ENCODE results near the gene NBEA. TPM values are rescaled to one million over a fixed set of nuclear protein-coding genes. Genes with fewer than 3 reads are reported as not detected.

NBEA gene
- total RNA-seq, 2 donors from 2014 or later = 15.2 to 15.9 TPM

DNA sequence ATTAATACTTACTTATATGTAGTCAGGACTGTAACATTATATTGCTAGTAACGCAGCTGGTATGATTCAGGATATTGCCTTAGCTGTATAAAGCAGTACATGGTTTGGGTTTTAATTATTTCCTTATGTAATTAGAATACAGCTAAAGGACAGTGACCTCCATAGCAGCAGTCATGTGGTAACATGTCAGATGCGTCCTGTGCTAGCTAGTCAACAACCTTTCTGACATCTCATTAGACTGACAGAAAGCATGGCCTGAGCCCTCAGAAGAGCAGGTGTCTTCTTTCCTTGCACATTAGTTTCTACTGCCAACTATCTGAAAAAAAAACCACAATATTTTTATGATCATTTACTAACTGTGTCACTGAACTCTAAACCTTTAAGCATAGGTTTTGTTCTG, 412.2 kb downstream of the NBEA start:
- TF ChIP-seq, protein P1, sequence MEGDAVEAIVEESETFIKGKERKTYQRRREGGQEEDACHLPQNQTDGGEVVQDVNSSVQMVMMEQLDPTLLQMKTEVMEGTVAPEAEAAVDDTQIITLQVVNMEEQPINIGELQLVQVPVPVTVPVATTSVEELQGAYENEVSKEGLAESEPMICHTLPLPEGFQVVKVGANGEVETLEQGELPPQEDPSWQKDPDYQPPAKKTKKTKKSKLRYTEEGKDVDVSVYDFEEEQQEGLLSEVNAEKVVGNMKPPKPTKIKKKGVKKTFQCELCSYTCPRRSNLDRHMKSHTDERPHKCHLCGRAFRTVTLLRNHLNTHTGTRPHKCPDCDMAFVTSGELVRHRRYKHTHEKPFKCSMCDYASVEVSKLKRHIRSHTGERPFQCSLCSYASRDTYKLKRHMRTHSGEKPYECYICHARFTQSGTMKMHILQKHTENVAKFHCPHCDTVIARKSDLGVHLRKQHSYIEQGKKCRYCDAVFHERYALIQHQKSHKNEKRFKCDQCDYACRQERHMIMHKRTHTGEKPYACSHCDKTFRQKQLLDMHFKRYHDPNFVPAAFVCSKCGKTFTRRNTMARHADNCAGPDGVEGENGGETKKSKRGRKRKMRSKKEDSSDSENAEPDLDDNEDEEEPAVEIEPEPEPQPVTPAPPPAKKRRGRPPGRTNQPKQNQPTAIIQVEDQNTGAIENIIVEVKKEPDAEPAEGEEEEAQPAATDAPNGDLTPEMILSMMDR (conservative IDR thresholded peaks at IDR 0.05) = no peak
- H3K36me3 Mint-ChIP-seq (ENCODE audit: low read depth) = no peaks in the 10 kb centered on the region
- no peak for DNase-seq
- no peak overlapping the region for H3K27ac ChIP-seq (ENCODE audit: low read depth, low read length)
- 75 to 93% methylated on average over 1 to 2 of the region's 2 CpGs for WGBS, 2 experiments (ENCODE audit: insufficient coverage in 1 of 2, insufficient read length in 1 of 2)
- H3K4me3 Mint-ChIP-seq = no peak overlapping the region
- no peaks in the 10 kb centered on the region for H3K36me3 ChIP-seq (ENCODE audit: control insufficient read depth, insufficient read depth, low read length)
- H3K4me1 ChIP-seq (ENCODE audit: control insufficient read depth, insufficient read depth, low read length) = no peaks in the 10 kb centered on the region
- H3K9me3 Mint-ChIP-seq = no peaks in the 10 kb centered on the region
- H3K4me1 Mint-ChIP-seq = no peaks in the 10 kb centered on the region
- no peaks in the 10 kb centered on the region for H3K27me3 Mint-ChIP-seq (ENCODE audit: insufficient read depth)
- H3K4me3 ChIP-seq (ENCODE audit: low read length) = no peak overlapping the region
- H3K9ac ChIP-seq (ENCODE audit: extremely low read depth, low read length, poor library complexity, severe bottlenecking) = no peak overlapping the region
- no peaks in the 10 kb centered on the region for H3K9me3 ChIP-seq (ENCODE audit: control insufficient read depth, low read length)
- H3K27ac Mint-ChIP-seq = no peak overlapping the region
- no peaks in the 10 kb centered on the region for H3K27me3 ChIP-seq (ENCODE audit: control insufficient read depth, insufficient read depth, low read length, poor library complexity, severe bottlenecking)

DNA sequence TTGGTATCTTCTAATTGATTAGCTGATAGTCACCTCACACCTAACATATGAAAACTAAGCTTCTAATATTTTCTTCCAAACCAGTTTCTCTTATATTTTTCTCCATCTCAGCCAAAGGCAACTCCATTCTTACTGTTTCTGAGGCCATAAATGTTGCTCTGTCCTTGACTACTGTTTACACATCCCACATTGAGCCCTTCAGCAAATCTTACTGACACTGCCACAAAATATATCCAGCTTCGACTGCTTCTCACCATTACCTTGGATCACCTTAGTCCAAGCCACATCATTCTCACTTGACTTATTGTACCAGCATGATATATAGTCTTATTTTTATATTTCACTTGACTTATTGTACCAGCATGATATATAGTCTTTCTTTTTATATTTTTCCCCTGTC, 412.8 kb downstream of the NBEA start:
- WGBS, 2 experiments (ENCODE audit: insufficient coverage in 1 of 2, insufficient read length in 1 of 2) = 100% methylated on average over 1 of the region's 1 CpG
- no peak overlapping the region for H3K9ac ChIP-seq (ENCODE audit: extremely low read depth, low read length, poor library complexity, severe bottlenecking)
- no peaks in the 10 kb centered on the region for H3K36me3 ChIP-seq (ENCODE audit: control insufficient read depth, insufficient read depth, low read length)
- no peaks in the 10 kb centered on the region for H3K4me1 Mint-ChIP-seq
- no peaks in the 10 kb centered on the region for H3K27me3 Mint-ChIP-seq (ENCODE audit: insufficient read depth)
- H3K27ac ChIP-seq (ENCODE audit: low read depth, low read length) = no peak overlapping the region
- H3K4me1 ChIP-seq (ENCODE audit: control insufficient read depth, insufficient read depth, low read length) = no peaks in the 10 kb centered on the region
- TF ChIP-seq, protein P1 (conservative IDR thresholded peaks at IDR 0.05) = no peak
- no peaks in the 10 kb centered on the region for H3K9me3 ChIP-seq (ENCODE audit: control insufficient read depth, low read length)
- no peaks in the 10 kb centered on the region for H3K9me3 Mint-ChIP-seq
- no peak overlapping the region for H3K27ac Mint-ChIP-seq
- H3K4me3 ChIP-seq (ENCODE audit: low read length) = no peak overlapping the region
- no peaks in the 10 kb centered on the region for H3K36me3 Mint-ChIP-seq (ENCODE audit: low read depth)
- H3K4me3 Mint-ChIP-seq = no peak overlapping the region
- no peak for DNase-seq
- H3K27me3 ChIP-seq (ENCODE audit: control insufficient read depth, insufficient read depth, low read length, poor library complexity, severe bottlenecking) = no peaks in the 10 kb centered on the region

DNA sequence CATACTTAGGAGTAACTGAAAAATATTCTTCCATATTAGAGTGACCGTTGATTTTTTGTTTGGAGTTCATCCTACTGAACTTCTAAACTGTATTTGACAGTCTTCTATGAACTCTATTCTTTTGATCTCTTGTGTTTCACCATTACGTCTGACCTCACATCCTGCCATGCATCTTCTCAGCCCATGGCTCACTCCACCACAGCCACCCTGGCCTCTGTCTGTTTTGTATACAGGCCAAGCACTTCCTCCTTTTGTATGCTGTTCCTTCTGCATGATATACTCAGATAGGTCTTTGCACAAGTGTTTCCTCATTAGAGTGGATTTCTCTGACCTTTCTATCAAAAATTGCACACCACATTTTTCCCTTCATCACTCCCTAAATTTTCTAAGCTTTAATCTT, 414.5 kb downstream of the NBEA start:
- H3K4me1 Mint-ChIP-seq = no peaks in the 10 kb centered on the region
- 85 to 97% methylated on average over 1 to 2 of the region's 2 CpGs for WGBS, 2 experiments (ENCODE audit: insufficient coverage in 1 of 2, insufficient read length in 1 of 2)
- Histone ChIP-seq H3K4me3 (ENCODE audit: low read length) (no peak overlapping the region), H3K36me3 (ENCODE audit: control insufficient read depth, insufficient read depth, low read length) (no peaks in the 10 kb centered on the region), H3K27ac (ENCODE audit: low read depth, low read length) (no peak overlapping the region), H3K9me3 (ENCODE audit: control insufficient read depth, low read length) (no peaks in the 10 kb centered on the region), H3K27me3 (ENCODE audit: control insufficient read depth, insufficient read depth, low read length, poor library complexity, severe bottlenecking) (no peaks in the 10 kb centered on the region), H3K9ac (ENCODE audit: extremely low read depth, low read length, poor library complexity, severe bottlenecking) (no peak overlapping the region), H3K4me1 (ENCODE audit: control insufficient read depth, insufficient read depth, low read length) (no peaks in the 10 kb centered on the region)
- H3K27ac Mint-ChIP-seq = no peak overlapping the region
- no peaks in the 10 kb centered on the region for H3K9me3 Mint-ChIP-seq
- TF ChIP-seq, protein P1 (conservative IDR thresholded peaks at IDR 0.05) = no peak
- no peaks in the 10 kb centered on the region for H3K27me3 Mint-ChIP-seq (ENCODE audit: insufficient read depth)
- DNase-seq = no peak
- H3K4me3 Mint-ChIP-seq = no peak overlapping the region
- H3K36me3 Mint-ChIP-seq (ENCODE audit: low read depth) = no peaks in the 10 kb centered on the region
